Immature natural killer cell (primary cell): Measurements from ENCODE around the gene HOXD9. TPM values are rescaled to one million over a fixed set of nuclear protein-coding genes. Genes with fewer than 3 reads are reported as not detected.
A peak's percentile ranks its signal among the peaks of the same experiment; 100 is the strongest.

Experiments used
- DNase-seq, 3 donors: peaks; one replicate each; pipeline ENCODE4 v3.0.0; 2022; ENCODE audit warnings: mixed read lengths in 1 of 3
- H3K27ac Mint-ChIP-seq, 6 donors: one replicate each; pipeline ENCODE4 v1.8.0; 2020; ENCODE audit warnings: mixed read lengths in 6 of 6, mild to moderate bottlenecking in 5 of 6, inconsistent platforms in 4 of 6, moderate library complexity in 3 of 6
- H3K27me3 Mint-ChIP-seq, 3 donors: one replicate each; pipeline ENCODE4 v1.8.0; 2020 to 2021; ENCODE audit warnings: low read depth in 3 of 3, mild to moderate bottlenecking in 3 of 3, mixed read lengths in 3 of 3, moderate library complexity in 3 of 3, inconsistent platforms in 1 of 3
- H3K36me3 Mint-ChIP-seq, 3 donors: one replicate each; pipeline ENCODE4 v1.8.0; 2020; ENCODE audit warnings: mixed read lengths in 3 of 3, inconsistent platforms in 2 of 3, mild to moderate bottlenecking in 2 of 3
- H3K4me1 Mint-ChIP-seq, 2 donors: one replicate each; pipeline ENCODE4 v1.8.0; 2020; ENCODE audit warnings: inconsistent platforms in 2 of 2, mild to moderate bottlenecking in 2 of 2, mixed read lengths in 2 of 2, moderate library complexity in 1 of 2
- H3K4me3 Mint-ChIP-seq, 5 donors: one replicate each; pipeline ENCODE4 v1.8.0; 2020; ENCODE audit warnings: mild to moderate bottlenecking in 5 of 5, mixed read lengths in 5 of 5, inconsistent platforms in 3 of 5, moderate library complexity in 3 of 5
- H3K9me3 Mint-ChIP-seq, 6 donors: one replicate each; pipeline ENCODE4 v1.8.0; 2020; ENCODE audit warnings: mild to moderate bottlenecking in 6 of 6, mixed read lengths in 6 of 6, inconsistent platforms in 4 of 6, moderate library complexity in 3 of 6
- polyA plus RNA-seq, 3 donors: library from polyadenylated mRNA; unstranded; fragments of 300-500 nt; fragmentation: Illumina TruSeq; gene quantifications; one replicate each; pipeline ENCODE4 v1.2.3, GENCODE V29; 2021

The HOXD9 gene
- polyA plus RNA-seq, 3 donors from 2014 or later: not detected

GRCh38 chr2:176158855-176159662, 36.5 kb downstream of the HOXD9 start:
- Mint-ChIP-seq H3K9me3 (peaks cover 0 to 9% (median 2%) of the 10 kb centered on the region in 6 donors), H3K4me3 (no peak overlapping the region), H3K36me3 (peaks cover 0 to 6% (median 0%) of the 10 kb centered on the region in 3 donors), H3K27me3 (peaks cover 31 to 51% (median 40%) of the 10 kb centered on the region in 3 donors), H3K4me1 (peaks cover 0 to 4% of the 10 kb centered on the region in 2 donors), H3K27ac (no peak overlapping the region)
- no peak for DNase-seq

DNA sequence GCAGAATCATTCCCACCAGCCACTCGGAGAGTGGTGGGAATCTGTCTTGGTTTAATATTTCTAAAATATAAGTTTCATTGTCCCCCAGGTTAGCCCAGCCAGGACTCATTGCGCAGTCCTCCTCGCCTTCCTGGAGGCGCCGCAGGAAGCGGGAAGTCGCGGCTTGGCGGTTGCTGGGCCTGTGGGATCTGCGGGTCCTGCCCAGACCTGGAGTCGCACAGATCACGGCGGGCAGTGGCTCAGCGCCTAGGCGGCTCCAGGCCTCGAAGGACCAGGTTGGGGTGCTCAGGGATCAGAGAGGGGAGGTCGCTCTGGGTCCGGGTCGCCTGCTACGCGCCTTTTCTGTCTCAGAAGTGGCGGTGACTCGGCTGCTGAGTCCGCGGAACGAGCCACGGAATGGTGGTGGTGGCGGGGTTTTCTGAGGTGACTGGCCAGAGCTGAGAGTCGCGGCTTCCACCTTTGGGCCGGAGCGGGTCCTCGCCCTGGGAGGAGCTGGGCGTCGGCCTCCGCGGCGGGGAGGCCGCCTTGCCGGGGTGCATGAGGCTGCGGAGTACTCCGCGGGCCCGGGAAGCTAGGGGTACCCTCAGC, 37.2 kb downstream of the HOXD9 start:
- no peak overlapping the region for H3K4me3 Mint-ChIP-seq
- DNase-seq: no peak
- H3K27me3 Mint-ChIP-seq: peaks cover 31 to 52% (median 44%) of the 10 kb centered on the region in 3 donors
- H3K36me3 Mint-ChIP-seq: peaks cover 0 to 10% (median 0%) of the 10 kb centered on the region in 3 donors
- H3K4me1 Mint-ChIP-seq: peaks cover 2 to 8% of the 10 kb centered on the region in 2 donors
- peaks cover 0 to 14% (median 4%) of the 10 kb centered on the region in 6 donors for H3K9me3 Mint-ChIP-seq
- H3K27ac Mint-ChIP-seq: no peak overlapping the region

- Mint-ChIP-seq H3K36me3 (peaks cover 0 to 10% (median 0%) of the 10 kb centered on the region in 3 donors), H3K27me3 (peaks cover 25 to 49% (median 47%) of the 10 kb centered on the region in 3 donors), H3K27ac (no peak overlapping the region), H3K4me3 (no peak overlapping the region), H3K4me1 (peaks cover 2 to 8% of the 10 kb centered on the region in 2 donors), H3K9me3 (peaks cover 0 to 14% (median 4%) of the 10 kb centered on the region in 6 donors)
- DNase-seq: no peak
These were observed 37.9 kb downstream of the HOXD9 start for GRCh38 chr2:176160251-176160985.

DNA sequence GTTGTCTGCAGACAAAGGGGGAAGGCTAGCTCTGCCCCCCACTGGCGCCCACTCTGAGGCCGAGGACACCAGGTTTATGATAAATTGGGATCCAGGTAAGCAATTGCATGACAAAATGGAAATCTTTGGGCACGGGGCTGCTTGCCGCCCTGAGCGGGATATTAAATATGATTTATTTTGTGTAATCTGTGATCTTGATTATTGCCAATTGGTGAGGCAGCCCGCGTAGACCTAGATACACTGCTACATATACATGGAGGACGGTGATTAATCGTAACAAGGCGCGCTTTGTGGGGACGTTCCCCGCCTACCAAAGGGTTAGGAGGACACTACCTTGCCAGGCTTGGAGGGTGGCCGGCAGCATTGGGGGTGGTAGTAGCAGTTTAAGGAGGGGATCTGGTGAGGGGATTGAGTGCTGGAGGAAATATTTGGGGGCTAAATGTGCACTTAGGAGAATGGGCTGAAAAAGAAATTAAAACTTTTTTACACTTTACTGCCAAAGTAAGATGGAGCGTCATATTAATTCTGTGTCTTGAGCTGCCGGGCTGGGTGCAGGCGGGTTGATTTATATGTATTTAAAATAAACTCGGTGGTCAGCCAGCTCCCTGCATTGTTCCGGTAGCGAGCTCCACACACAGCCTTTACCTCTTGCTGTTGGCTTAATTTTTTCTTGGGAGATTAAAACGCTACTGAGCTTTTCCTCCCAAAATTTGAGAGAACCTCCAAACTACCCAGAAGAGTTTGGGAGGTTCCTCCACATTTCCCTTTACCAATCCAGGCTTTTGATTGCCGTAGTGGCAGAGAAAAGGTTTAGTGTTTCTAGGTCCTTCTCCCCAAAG, 38.7 kb downstream of the HOXD9 start:
- Mint-ChIP-seq H3K27me3 (peaks cover 28 to 51% (median 45%) of the 10 kb centered on the region in 3 donors), H3K9me3 (peaks cover 0 to 14% (median 4%) of the 10 kb centered on the region in 6 donors), H3K36me3 (peaks cover 0 to 10% (median 3%) of the 10 kb centered on the region in 3 donors), H3K4me1 (peaks cover 2 to 8% of the 10 kb centered on the region in 2 donors), H3K4me3 (no peak overlapping the region), H3K27ac (no peak overlapping the region)
- no peak for DNase-seq

DNA sequence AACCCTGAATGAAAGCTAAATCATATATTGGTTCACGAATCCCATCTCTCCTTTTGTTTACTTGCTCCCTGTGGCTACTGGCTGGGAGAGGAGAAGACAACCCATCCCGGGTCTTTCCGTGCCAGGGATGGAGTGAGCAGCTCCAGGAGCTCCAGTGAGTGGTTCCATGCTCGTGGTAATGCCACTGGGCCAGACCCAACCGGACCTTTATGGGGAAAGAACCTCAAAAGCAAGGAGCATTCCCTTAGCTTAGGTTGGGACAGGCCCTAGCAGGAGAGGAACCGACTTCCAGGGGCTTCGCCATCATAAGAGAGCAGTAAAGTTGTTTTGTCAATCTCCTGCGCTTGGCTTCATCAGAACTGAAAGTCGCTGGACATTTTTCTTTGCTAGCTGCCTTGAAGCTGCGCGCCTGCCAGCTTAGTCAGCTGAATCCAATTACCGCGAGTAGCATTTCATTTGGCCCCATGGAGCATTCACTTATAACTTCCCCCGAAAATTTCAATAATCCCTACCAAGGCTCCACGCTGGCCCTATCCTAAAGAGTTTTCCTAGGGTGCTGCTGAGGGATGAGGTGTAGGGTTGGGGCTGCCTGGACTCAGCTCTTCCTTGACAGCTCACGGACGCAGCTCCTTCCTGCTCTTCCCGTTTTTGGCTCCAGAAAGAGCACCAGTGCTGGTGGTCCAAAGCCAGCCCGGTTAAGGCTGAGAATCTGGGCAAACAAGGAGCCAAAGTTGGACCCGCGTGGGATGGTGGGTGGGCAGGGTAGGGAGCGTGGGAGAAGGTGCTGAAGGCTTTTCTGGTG, 39.5 kb downstream of the HOXD9 start:
- Mint-ChIP-seq H3K27ac (no peak overlapping the region), H3K27me3 (peaks cover 28 to 58% (median 47%) of the 10 kb centered on the region in 3 donors), H3K36me3 (peaks cover 0 to 10% (median 3%) of the 10 kb centered on the region in 3 donors), H3K9me3 (peaks cover 0 to 19% (median 4%) of the 10 kb centered on the region in 6 donors), H3K4me3 (no peak overlapping the region), H3K4me1 (peaks cover 2 to 8% of the 10 kb centered on the region in 2 donors)
- DNase-seq: no peak

DNA sequence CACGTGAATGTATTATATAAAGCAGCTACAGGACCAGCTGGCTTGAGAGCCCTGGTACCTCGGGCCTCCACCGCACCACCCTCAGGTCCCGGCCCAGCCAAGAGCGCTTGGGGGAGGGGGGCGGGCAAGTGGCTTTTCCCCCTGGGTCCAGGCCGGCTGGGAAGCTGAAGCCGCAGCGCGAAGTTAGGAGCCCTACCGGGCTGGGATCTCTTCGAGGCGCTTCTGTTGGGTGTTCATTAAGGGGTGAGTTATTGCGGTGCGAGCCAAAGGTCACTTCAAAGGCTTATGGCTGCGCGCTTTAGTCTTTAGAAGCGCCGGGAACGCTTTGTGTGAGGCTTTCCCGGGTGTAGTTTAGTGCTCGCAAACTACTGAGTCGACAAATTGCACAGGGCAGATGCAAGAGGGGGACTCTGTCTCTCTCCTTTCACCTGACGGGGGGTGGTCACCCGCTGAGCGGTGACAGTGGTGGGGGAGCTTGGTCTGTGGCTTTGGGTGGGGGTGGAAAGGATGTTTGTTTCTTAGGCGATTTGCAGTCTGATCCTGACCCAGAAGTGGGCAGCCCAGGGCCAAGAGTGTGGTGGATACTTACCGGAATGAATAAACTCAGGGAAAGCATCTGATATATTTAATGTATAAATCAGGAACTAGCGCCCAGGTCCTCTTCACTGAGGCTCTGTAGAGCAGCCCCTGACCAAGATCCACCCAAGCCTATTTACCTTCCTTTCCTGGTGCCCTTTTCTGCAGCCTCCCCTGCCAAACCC, 40.6 kb downstream of the HOXD9 start:
- Mint-ChIP-seq H3K4me1 (peaks cover 2 to 8% of the 10 kb centered on the region in 2 donors), H3K27me3 (peaks cover 25 to 53% (median 51%) of the 10 kb centered on the region in 3 donors), H3K4me3 (no peak overlapping the region), H3K27ac (no peak overlapping the region), H3K9me3 (peaks cover 0 to 25% (median 4%) of the 10 kb centered on the region in 6 donors), H3K36me3 (peaks cover 0 to 10% (median 3%) of the 10 kb centered on the region in 3 donors)
- no peak for DNase-seq

GRCh38 chr2:176163672-176164056, 41.1 kb downstream of the HOXD9 start:
- Mint-ChIP-seq H3K27ac (no peak overlapping the region), H3K4me1 (peaks cover 2 to 8% of the 10 kb centered on the region in 2 donors), H3K27me3 (peaks cover 25 to 50% (median 49%) of the 10 kb centered on the region in 3 donors), H3K4me3 (peak overlapping the region in 1 of 5 donors; percentile 33), H3K9me3 (peaks cover 0 to 25% (median 4%) of the 10 kb centered on the region in 6 donors), H3K36me3 (peaks cover 0 to 10% (median 3%) of the 10 kb centered on the region in 3 donors)
- DNase-seq: no peak

DNA sequence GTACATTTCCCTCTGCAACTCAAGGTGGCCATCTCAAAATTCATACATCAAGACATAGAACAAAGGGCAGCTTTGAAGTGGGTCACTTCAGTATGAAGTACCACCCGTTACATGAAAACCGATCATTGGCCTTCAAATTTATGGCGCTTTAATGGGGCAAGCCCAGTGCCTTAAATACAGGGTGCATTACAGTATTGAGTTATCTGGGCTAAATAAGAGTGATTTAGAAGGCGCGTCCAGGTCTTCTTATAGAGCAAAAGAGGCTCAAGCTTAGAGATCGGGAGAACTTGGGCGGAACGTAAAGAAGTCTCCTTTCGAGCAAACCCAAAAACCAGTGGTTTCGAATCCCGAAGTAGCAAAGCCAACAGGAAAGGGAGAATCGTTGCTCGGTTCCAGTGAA, 41.7 kb downstream of the HOXD9 start:
- Mint-ChIP-seq H3K4me3 (peak overlapping the region in 2 of 5 donors; percentile 5 to 33), H3K27ac (no peak overlapping the region)

DNA sequence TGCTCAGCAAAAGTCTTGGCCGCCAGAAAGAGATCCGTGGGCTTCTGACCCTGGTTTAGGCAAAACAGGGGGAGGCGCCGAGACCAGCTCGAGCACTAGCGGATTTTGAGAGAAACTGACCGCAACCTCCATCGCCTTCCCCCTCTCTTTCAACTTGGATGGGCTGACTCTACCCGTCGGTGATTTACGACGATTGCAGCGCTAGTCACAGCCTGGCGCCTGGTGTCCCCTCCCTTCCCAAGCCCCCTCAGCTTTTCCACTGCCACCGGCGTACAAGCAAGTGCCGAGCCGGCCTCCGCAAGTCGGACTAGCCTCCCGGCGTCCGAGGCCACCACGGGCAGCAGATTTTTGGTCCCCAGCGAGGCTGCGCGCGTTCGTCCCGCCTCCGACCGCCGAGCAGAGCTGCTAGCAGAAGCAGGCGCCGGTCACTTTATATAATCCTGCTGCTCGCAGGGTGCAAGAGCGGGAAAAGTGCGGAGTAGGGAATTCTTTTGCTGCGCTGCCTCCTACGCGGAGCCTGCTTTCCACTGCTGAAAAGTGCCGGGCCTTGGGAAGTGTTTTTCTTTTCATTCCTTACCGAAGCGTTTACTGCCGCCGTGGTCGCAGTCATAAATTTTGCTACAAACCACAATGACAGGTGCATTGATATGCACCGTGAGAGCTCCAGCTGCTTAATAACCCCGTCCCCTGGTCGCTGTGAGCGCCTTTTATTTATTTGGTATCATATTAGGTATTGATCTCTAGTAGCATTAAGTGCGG, 42.3 kb downstream of the HOXD9 start:
- Mint-ChIP-seq H3K27me3 (peaks cover 22 to 53% (median 48%) of the 10 kb centered on the region in 3 donors), H3K27ac (no peak overlapping the region), H3K4me3 (no peak overlapping the region), H3K9me3 (peaks cover 0 to 25% (median 4%) of the 10 kb centered on the region in 6 donors), H3K36me3 (peaks cover 0 to 10% (median 3%) of the 10 kb centered on the region in 3 donors), H3K4me1 (peaks cover 2 to 8% of the 10 kb centered on the region in 2 donors)
- no peak for DNase-seq

More for the DNA sequence above, 41.7 kb downstream of the HOXD9 start:
- Mint-ChIP-seq H3K36me3 (peaks cover 0 to 10% (median 3%) of the 10 kb centered on the region in 3 donors), H3K4me1 (peaks cover 2 to 8% of the 10 kb centered on the region in 2 donors), H3K27me3 (peaks cover 25 to 49% (median 48%) of the 10 kb centered on the region in 3 donors), H3K9me3 (peaks cover 0 to 25% (median 4%) of the 10 kb centered on the region in 6 donors)
- DNase-seq: no peak

DNA sequence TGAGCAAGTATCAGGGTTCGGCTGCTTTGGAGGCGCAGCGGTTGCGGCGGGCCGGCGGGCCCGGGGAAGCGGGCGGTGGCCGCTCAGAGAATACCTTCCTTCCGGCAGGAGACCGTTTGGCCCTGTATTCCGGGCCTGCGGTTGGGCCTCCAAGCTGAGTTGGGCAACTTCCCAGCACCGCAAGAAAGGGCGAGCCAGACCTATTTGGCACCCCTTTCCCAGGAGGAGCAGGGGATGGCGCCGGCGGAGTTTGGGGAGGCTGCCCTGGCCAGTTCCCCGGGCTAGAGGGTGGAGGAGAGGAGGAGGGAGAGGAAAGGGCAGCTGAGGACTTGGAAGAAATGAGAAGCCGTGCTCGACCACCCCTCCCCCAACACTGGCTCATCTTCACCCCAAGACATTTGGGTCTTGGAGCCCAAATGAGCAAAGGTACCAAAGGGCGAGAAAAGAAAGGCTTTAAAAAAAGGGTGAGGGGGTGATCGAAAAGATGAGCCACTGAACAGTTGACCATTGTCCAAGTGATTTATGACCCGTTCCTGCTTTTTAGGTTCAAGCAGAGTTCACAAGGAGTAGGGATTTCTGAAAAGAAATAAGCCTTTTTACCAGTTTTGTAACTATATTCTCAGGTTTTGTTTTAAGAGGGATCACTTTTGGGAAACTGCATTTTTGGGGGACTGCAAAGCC, 43.0 kb downstream of the HOXD9 start:
- peaks cover 0 to 25% (median 4%) of the 10 kb centered on the region in 6 donors for H3K9me3 Mint-ChIP-seq
- no peak for DNase-seq
- H3K4me3 Mint-ChIP-seq: no peak overlapping the region
- H3K27me3 Mint-ChIP-seq: peaks cover 21 to 59% (median 53%) of the 10 kb centered on the region in 3 donors
- no peak overlapping the region for H3K27ac Mint-ChIP-seq
- peaks cover 2 to 8% of the 10 kb centered on the region in 2 donors for H3K4me1 Mint-ChIP-seq
- H3K36me3 Mint-ChIP-seq: peaks cover 0 to 10% (median 3%) of the 10 kb centered on the region in 3 donors

- Mint-ChIP-seq H3K27me3 (peaks cover 20 to 56% (median 49%) of the 10 kb centered on the region in 3 donors), H3K36me3 (peaks cover 0 to 10% (median 3%) of the 10 kb centered on the region in 3 donors), H3K4me1 (peaks cover 2 to 8% of the 10 kb centered on the region in 2 donors), H3K9me3 (peaks cover 0 to 25% (median 4%) of the 10 kb centered on the region in 6 donors), H3K4me3 (no peak overlapping the region), H3K27ac (no peak overlapping the region)
- DNase-seq: no peak
These were observed 43.8 kb downstream of the HOXD9 start for GRCh38 chr2:176166272-176166671.
